DND-41 (cell line): ENCODE measurements around the gene NSD1.

ENCODE experiments used
- ATAC-seq: fragments of 200-7000 bp; cut with Tn5 transposase; 3 replicates; pipeline ENCODE4 v1.9.1; 2021; ENCODE audit warnings: low read depth; ENCODE audit not compliant: insufficient read depth
- DNase-seq: peaks from one replicate; pipeline ENCODE4 v3.0.0-alpha.2; 2020
- H2AFZ ChIP-seq: 2 replicates; pipeline ENCODE4 v1.6.0; 2012; ENCODE audit warnings: low read depth, low read length
- H3K27ac ChIP-seq: 2 replicates; pipeline ENCODE4 v1.5.1; 2012; ENCODE audit warnings: low read length, inconsistent platforms
- H3K27me3 ChIP-seq: fragments of 200-600 bp; sonication (generic); 2 replicates; pipeline ENCODE4 v1.6.0; 2012; ENCODE audit warnings: low read length, mild to moderate bottlenecking, inconsistent platforms; ENCODE audit not compliant: insufficient read depth, poor library complexity
- H3K36me3 ChIP-seq: 2 replicates; pipeline ENCODE4 v1.5.1; 2012; ENCODE audit warnings: low read length, inconsistent platforms; ENCODE audit not compliant: insufficient read depth
- H3K4me1 ChIP-seq: 2 replicates; pipeline ENCODE4 v1.5.1; 2012; ENCODE audit warnings: mild to moderate bottlenecking, low read length; ENCODE audit not compliant: insufficient read depth
- H3K4me2 ChIP-seq: 2 replicates; pipeline ENCODE4 v1.6.0; 2012; ENCODE audit warnings: mild to moderate bottlenecking, moderate library complexity, low read length, inconsistent platforms; ENCODE audit not compliant: insufficient read depth
- H3K4me3 ChIP-seq, 2 experiments: fragments of 200-600 bp in 1 of 2; shearing (Covaris generic) in 1 of 2; 2 replicates each; pipeline ENCODE4 v1.5.1; 2012 to 2016; ENCODE audit warnings: inconsistent platforms in 2 of 2, low read length in 2 of 2, mild to moderate bottlenecking in 2 of 2, low read depth in 1 of 2, moderate library complexity in 1 of 2
- H3K79me2 ChIP-seq: 2 replicates; pipeline ENCODE4 v1.6.0; 2012; ENCODE audit warnings: low read length, inconsistent platforms; ENCODE audit not compliant: insufficient read depth
- H3K9ac ChIP-seq: 2 replicates; pipeline ENCODE4 v1.6.0; 2012; ENCODE audit warnings: low read depth, mild to moderate bottlenecking, inconsistent platforms, low read length, moderate library complexity
- H3K9me3 ChIP-seq: 2 replicates; pipeline ENCODE4 v1.5.1; 2012; ENCODE audit warnings: low read length, moderate library complexity, mild to moderate bottlenecking, inconsistent platforms; ENCODE audit not compliant: insufficient read depth, severe bottlenecking
- H4K20me1 ChIP-seq: 2 replicates; pipeline ENCODE4 v1.6.0; 2012; ENCODE audit warnings: low read length; ENCODE audit not compliant: insufficient read depth
- CTCF ChIP-seq: IDR thresholded peaks from 2 replicates; pipeline ENCODE4 v1.5.1; 2012; ENCODE audit warnings: borderline replicate concordance, low read length, moderate library complexity, mild to moderate bottlenecking; ENCODE audit not compliant: poor library complexity, severe bottlenecking; ENCODE audit errors: extremely low read depth
- EZH2 ChIP-seq: IDR thresholded peaks from 3 replicates; pipeline ENCODE4 v1.6.1; 2012; ENCODE audit warnings: borderline replicate concordance, low read depth, mild to moderate bottlenecking, moderate library complexity, low read length, inconsistent platforms; ENCODE audit not compliant: severe bottlenecking

Gene NSD1

DNA sequence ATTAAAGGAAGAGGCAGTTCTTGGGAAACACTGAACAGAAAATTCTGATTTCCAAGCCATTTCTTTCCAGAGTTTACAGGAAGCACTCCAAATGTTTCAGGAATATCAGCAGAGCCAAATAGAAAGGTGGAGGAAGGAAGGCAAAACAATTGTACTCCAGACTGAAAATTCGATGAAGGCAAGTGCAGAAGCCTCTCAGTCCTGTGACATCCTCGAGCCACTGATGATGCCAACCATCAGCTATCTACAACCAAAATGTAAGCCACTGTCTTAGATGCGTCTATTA lies 215.7 kb downstream of the NSD1 start:
- no peaks in the 10 kb centered on the region for H3K27me3 ChIP-seq
- H3K9ac ChIP-seq = no peak overlapping the region
- H2AFZ ChIP-seq = no peak overlapping the region
- TF ChIP-seq EZH2 (no peak), CTCF (no peak)
- ATAC-seq (no peak), DNase-seq (no peak)
- peaks cover 19% of the 10 kb centered on the region for H4K20me1 ChIP-seq
- H3K27ac ChIP-seq = no peak overlapping the region
- H3K4me1 ChIP-seq = peaks cover 44% of the 10 kb centered on the region
- peak overlapping the region; percentile 96 for H3K4me2 ChIP-seq
- peaks cover 67% of the 10 kb centered on the region for H3K79me2 ChIP-seq
- H3K4me3 ChIP-seq = peak overlapping the region in 1 of 2 experiments; percentile 21; a peak in 1 of 4 replicates
- H3K9me3 ChIP-seq = no peaks in the 10 kb centered on the region
- peaks cover 41% of the 10 kb centered on the region for H3K36me3 ChIP-seq

- no peak for DNase-seq
- no peak overlapping the region for H3K27ac ChIP-seq
- H3K4me2 ChIP-seq = peak overlapping the region; percentile 96
- no peak overlapping the region for H2AFZ ChIP-seq
- H3K27me3 ChIP-seq = no peaks in the 10 kb centered on the region
- H3K9ac ChIP-seq = peak overlapping the region; percentile 78
- TF ChIP-seq EZH2 (no peak), CTCF (no peak)
- peak overlapping the region in 1 of 2 experiments; percentile 89; a peak in 2 of 4 replicates for H3K4me3 ChIP-seq
- H3K4me1 ChIP-seq = peaks cover 44% of the 10 kb centered on the region
- H4K20me1 ChIP-seq = peaks cover 19% of the 10 kb centered on the region
- peaks cover 40% of the 10 kb centered on the region for H3K36me3 ChIP-seq
- peaks cover 64% of the 10 kb centered on the region for H3K79me2 ChIP-seq
- ATAC-seq = no peak
- H3K9me3 ChIP-seq = no peaks in the 10 kb centered on the region
These were observed 216.2 kb downstream of the NSD1 start for GRCh38 chr5:177349762-177350161.
